GM18505 (cell line): ENCODE measurements around the gene NLRX1.
"Not testable (repeated sequence)": the region's sequence is repeated elsewhere in the genome, so short reads cannot be mapped to it uniquely, and the experiment has no call there.

Experiments used
- ATAC-seq: cut with Tn5 transposase; IDR thresholded peaks from one replicate; pipeline ENCODE4 v1.9.1; 2021; ENCODE audit not compliant: unreplicated experiment
- POLR2A ChIP-seq: IDR thresholded peaks from 4 replicates; pipeline ENCODE4 v1.6.1; 2011; ENCODE audit warnings: borderline replicate concordance; ENCODE audit not compliant: insufficient read depth, insufficient read length; ENCODE audit errors: extremely low read depth

NLRX1 gene

GRCh38 chr11:119181677-119182412 lies 13.3 kb downstream of the NLRX1 start:
- ATAC-seq = no peak
- no peak for TF ChIP-seq POLR2A

- not testable (repeated sequence) for ATAC-seq
Measured at GRCh38 chr11:119184399-119184798, 15.9 kb downstream of the NLRX1 start.

- TF ChIP-seq POLR2A = no peak
- ATAC-seq = no peak
Measured at GRCh38 chr11:119185981-119186634, 17.6 kb downstream of the NLRX1 start.

- ATAC-seq = no peak
- TF ChIP-seq POLR2A = no peak
Measured at GRCh38 chr11:119187123-119187892, 18.8 kb downstream of the NLRX1 start.

GRCh38 chr11:119188067-119188466 lies 19.5 kb downstream of the NLRX1 start:
- no peak for ATAC-seq

GRCh38 chr11:119188887-119189286 lies 20.4 kb downstream of the NLRX1 start:
- TF ChIP-seq POLR2A = no peak
- ATAC-seq = no peak

More at GRCh38 chr11:119188067-119188466, 19.5 kb downstream of the NLRX1 start:
- no peak for TF ChIP-seq POLR2A

- no peak for ATAC-seq
- no peak for TF ChIP-seq POLR2A
Measured at GRCh38 chr11:119189393-119189792, 20.9 kb downstream of the NLRX1 start.

- no peak for TF ChIP-seq POLR2A
- no peak for ATAC-seq
Measured at GRCh38 chr11:119190531-119190930, 22.0 kb downstream of the NLRX1 start.

- not testable (repeated sequence) for ATAC-seq
Measured at GRCh38 chr11:119191265-119191664, 22.7 kb downstream of the NLRX1 start.

GRCh38 chr11:119192111-119192510 lies 23.6 kb downstream of the NLRX1 start:
- ATAC-seq = no peak
- no peak for TF ChIP-seq POLR2A

- ATAC-seq = no peak
Measured at GRCh38 chr11:119193001-119193400, 24.5 kb downstream of the NLRX1 start.

GRCh38 chr11:119193626-119194025 lies 25.1 kb downstream of the NLRX1 start:
- ATAC-seq = no peak
- TF ChIP-seq POLR2A = no peak

More at GRCh38 chr11:119193001-119193400, 24.5 kb downstream of the NLRX1 start:
- no peak for TF ChIP-seq POLR2A

- TF ChIP-seq POLR2A = no peak
- ATAC-seq = no peak
Measured at GRCh38 chr11:119194811-119195440, 26.4 kb downstream of the NLRX1 start.
